ENCODE measurements around the gene GABPA.

GRCh38 chr21:25742900-25743299 lies 8.1 kb downstream of the GABPA start:
- TF ChIP-seq CTCF (IDR thresholded peaks at IDR 0.05) (no peak), EZH2 (IDR thresholded peaks at IDR 0.05) (no peak), EZH2phosphoT487 (IDR thresholded peaks at IDR 0.05) (no peak)

Measured in neural progenitor cell (in vitro differentiated cells).